ENCODE measurements around the gene NOX3. TPM values are rescaled to one million over a fixed set of nuclear protein-coding genes. Genes with fewer than 3 reads are reported as not detected.
A peak's percentile ranks its signal among the peaks of the same experiment; 100 is the strongest.

NOX3 gene
- total RNA-seq, 1 experiment from 2014 or later = not detected

DNA sequence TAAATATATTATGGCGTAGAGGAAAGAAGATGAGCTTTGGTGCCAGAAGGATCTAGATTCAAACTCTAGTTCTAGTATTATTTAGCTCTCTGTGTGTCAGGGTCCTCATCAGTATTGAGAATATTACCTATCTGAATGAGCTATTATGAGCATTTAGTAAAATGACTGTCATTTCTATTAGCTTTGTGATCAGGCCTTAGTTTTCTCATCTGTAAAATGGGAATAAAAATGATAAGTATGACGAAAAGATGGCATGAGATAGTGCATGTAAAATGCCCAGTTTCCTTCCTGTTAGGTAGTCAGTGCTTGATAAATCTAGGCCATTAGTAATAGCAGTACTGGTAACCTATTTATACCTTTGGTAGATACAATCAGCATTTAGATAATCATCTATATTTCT lies 35.1 kb downstream of the NOX3 start:
- no peaks in the 10 kb centered on the region for H3K36me3 ChIP-seq (ENCODE audit: insufficient read depth, low read length)
- H3K27ac ChIP-seq (ENCODE audit: low read length) = no peak overlapping the region
- no peak for DNase-seq
- no peak overlapping the region for H3K4me2 ChIP-seq (ENCODE audit: low read depth, low read length, poor library complexity, severe bottlenecking)
- H3K27me3 ChIP-seq (ENCODE audit: low read length) = no peaks in the 10 kb centered on the region
- no peaks in the 10 kb centered on the region for H3K79me2 ChIP-seq (ENCODE audit: low read length)
- H3K4me1 ChIP-seq (ENCODE audit: low read length) = peaks cover 34% of the 10 kb centered on the region
- no peaks in the 10 kb centered on the region for H4K20me1 ChIP-seq (ENCODE audit: insufficient read depth, low read depth, low read length)
- H3K9me2 ChIP-seq (replicated peaks; ENCODE audit: insufficient read depth, low read length) = no peaks in the 10 kb centered on the region
- H3K4me3 ChIP-seq (ENCODE audit: low read length) = no peak overlapping the region
- no peaks in the 10 kb centered on the region for H3K9me3 ChIP-seq (ENCODE audit: low read length)
- H3K9ac ChIP-seq (ENCODE audit: low read length) = no peak overlapping the region
- no peak overlapping the region for H2AFZ ChIP-seq (ENCODE audit: low read length)

DNA sequence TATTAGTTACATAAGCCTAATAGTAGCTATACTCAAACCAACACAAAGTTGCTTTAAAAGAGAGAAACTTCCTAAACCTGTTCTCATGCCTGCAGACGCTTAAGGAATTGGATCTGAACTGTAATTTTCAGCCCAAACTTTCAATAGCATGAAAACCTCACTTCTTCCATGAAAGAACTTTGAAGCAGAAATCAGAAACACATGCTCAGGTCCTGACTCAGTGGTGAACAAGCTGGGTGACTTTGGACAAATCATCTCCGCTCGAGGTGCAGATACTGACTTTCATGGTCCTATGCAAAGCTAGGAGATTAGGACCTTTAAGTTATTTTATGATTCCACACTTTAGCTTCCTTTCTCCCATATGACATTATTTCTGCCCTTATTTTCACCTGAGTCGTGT lies 36.5 kb downstream of the NOX3 start:
- Histone ChIP-seq H3K27ac (ENCODE audit: low read length) (no peak overlapping the region), H3K27me3 (ENCODE audit: low read length) (no peaks in the 10 kb centered on the region), H3K9me3 (ENCODE audit: low read length) (no peaks in the 10 kb centered on the region), H4K20me1 (ENCODE audit: insufficient read depth, low read depth, low read length) (no peaks in the 10 kb centered on the region), H3K4me2 (ENCODE audit: low read depth, low read length, poor library complexity, severe bottlenecking) (no peak overlapping the region), H3K4me1 (ENCODE audit: low read length) (peaks cover 34% of the 10 kb centered on the region), H3K9me2 (replicated peaks; ENCODE audit: insufficient read depth, low read length) (no peaks in the 10 kb centered on the region), H3K79me2 (ENCODE audit: low read length) (no peaks in the 10 kb centered on the region), H3K4me3 (ENCODE audit: low read length) (no peak overlapping the region), H3K36me3 (ENCODE audit: insufficient read depth, low read length) (no peaks in the 10 kb centered on the region), H2AFZ (ENCODE audit: low read length) (no peak overlapping the region), H3K9ac (ENCODE audit: low read length) (no peak overlapping the region)
- no peak for DNase-seq

DNA sequence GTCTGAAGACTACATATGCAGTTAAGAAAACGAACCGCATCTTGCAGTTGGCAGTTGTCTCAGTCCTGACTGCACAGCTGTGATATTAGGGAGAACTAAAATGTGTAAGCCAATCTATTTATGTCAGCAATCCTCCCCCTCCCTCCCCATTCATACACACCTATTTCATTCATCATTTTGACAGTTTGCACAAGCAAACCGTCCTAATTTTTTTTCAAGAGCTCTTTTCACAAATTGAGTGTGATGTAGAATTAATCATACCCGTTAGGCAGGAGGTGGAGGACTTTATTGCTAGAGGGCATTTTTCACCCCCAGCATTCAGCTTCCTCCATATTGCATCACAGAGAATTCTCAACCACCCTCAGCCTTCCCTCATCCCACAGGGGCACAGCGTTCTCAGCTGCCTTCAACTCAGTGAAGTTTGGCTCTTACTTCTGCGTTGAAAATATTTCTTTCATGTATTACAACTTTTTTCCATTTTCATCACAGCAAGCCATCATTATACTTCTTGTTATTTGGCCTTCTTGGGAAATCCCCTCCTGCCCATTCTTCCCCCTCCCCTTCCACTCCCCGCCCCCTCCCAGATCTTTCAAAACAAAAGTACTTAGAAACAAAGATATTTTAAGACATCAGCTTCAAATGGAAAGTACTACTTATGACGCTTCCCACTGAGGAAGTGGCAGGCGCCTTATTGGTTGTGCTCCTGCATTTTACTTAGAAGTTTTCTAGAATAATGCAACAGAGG lies 37.5 kb downstream of the NOX3 start:
- Histone ChIP-seq H3K9ac (ENCODE audit: low read length) (no peak overlapping the region), H3K4me2 (ENCODE audit: low read depth, low read length, poor library complexity, severe bottlenecking) (no peak overlapping the region), H3K79me2 (ENCODE audit: low read length) (no peaks in the 10 kb centered on the region), H3K4me3 (ENCODE audit: low read length) (no peak overlapping the region), H3K27me3 (ENCODE audit: low read length) (no peaks in the 10 kb centered on the region), H3K27ac (ENCODE audit: low read length) (peak overlapping the region; percentile 19; the same call in 1 of the 2 replicates), H3K4me1 (ENCODE audit: low read length) (peaks cover 34% of the 10 kb centered on the region), H3K9me2 (replicated peaks; ENCODE audit: insufficient read depth, low read length) (no peaks in the 10 kb centered on the region), H3K9me3 (ENCODE audit: low read length) (no peaks in the 10 kb centered on the region), H4K20me1 (ENCODE audit: insufficient read depth, low read depth, low read length) (no peaks in the 10 kb centered on the region), H3K36me3 (ENCODE audit: insufficient read depth, low read length) (no peaks in the 10 kb centered on the region), H2AFZ (ENCODE audit: low read length) (no peak overlapping the region)
- DNase-seq = no peak

DNA sequence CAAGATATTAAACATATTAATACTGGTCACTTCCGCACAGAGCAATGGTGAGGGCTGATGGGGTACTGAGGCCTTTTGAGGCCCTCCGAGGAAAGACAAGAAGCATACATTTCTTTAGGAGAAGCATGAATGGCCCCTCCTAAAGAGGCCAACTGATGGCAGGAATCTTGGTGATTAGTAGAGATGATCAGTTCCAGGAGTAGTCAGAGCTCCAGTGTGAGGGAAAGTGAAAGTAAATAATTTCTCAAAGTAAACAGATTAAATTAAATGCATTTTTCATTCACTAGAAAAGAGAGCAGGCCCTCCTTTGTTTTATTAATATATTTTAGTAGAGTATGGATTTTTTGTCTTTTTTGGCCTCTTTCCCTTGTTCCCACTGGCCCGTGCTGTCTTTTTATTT lies 38.2 kb downstream of the NOX3 start:
- no peaks in the 10 kb centered on the region for H3K9me2 ChIP-seq (replicated peaks; ENCODE audit: insufficient read depth, low read length)
- no peaks in the 10 kb centered on the region for H3K27me3 ChIP-seq (ENCODE audit: low read length)
- H2AFZ ChIP-seq (ENCODE audit: low read length) = no peak overlapping the region
- no peak overlapping the region for H3K27ac ChIP-seq (ENCODE audit: low read length)
- H3K4me3 ChIP-seq (ENCODE audit: low read length) = no peak overlapping the region
- no peaks in the 10 kb centered on the region for H3K79me2 ChIP-seq (ENCODE audit: low read length)
- no peak overlapping the region for H3K4me2 ChIP-seq (ENCODE audit: low read depth, low read length, poor library complexity, severe bottlenecking)
- no peak overlapping the region for H3K9ac ChIP-seq (ENCODE audit: low read length)
- peaks cover 34% of the 10 kb centered on the region for H3K4me1 ChIP-seq (ENCODE audit: low read length)
- no peaks in the 10 kb centered on the region for H4K20me1 ChIP-seq (ENCODE audit: insufficient read depth, low read depth, low read length)
- no peak for DNase-seq
- no peaks in the 10 kb centered on the region for H3K9me3 ChIP-seq (ENCODE audit: low read length)
- H3K36me3 ChIP-seq (ENCODE audit: insufficient read depth, low read length) = no peaks in the 10 kb centered on the region

DNA sequence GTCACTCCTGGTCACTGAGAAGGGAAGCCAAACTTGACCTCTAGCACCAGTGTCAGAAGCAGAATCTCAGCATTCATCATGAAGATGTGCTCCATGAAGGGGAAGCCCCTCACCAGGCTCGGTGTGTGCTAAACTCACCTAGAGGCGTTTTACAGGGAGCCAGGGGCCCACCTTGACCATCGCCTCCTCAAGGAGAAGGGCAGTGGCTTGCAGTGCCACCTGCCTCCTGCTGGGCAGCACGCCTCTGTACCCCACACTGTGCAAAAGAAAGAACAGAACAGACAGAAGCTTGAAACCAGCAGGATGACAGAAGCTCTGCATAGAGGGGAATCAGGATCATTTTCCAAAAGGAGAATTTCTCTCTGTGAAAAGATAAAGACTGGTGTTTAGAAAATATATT lies 39.7 kb downstream of the NOX3 start:
- Histone ChIP-seq H3K4me1 (ENCODE audit: low read length) (peaks cover 26% of the 10 kb centered on the region), H3K27ac (ENCODE audit: low read length) (no peak overlapping the region), H3K4me3 (ENCODE audit: low read length) (no peak overlapping the region), H3K36me3 (ENCODE audit: insufficient read depth, low read length) (no peaks in the 10 kb centered on the region), H3K27me3 (ENCODE audit: low read length) (no peaks in the 10 kb centered on the region), H4K20me1 (ENCODE audit: insufficient read depth, low read depth, low read length) (no peaks in the 10 kb centered on the region), H3K9me3 (ENCODE audit: low read length) (no peaks in the 10 kb centered on the region), H3K9me2 (replicated peaks; ENCODE audit: insufficient read depth, low read length) (no peaks in the 10 kb centered on the region), H3K4me2 (ENCODE audit: low read depth, low read length, poor library complexity, severe bottlenecking) (no peak overlapping the region), H2AFZ (ENCODE audit: low read length) (no peak overlapping the region), H3K79me2 (ENCODE audit: low read length) (no peaks in the 10 kb centered on the region), H3K9ac (ENCODE audit: low read length) (no peak overlapping the region)
- no peak for DNase-seq

DNA sequence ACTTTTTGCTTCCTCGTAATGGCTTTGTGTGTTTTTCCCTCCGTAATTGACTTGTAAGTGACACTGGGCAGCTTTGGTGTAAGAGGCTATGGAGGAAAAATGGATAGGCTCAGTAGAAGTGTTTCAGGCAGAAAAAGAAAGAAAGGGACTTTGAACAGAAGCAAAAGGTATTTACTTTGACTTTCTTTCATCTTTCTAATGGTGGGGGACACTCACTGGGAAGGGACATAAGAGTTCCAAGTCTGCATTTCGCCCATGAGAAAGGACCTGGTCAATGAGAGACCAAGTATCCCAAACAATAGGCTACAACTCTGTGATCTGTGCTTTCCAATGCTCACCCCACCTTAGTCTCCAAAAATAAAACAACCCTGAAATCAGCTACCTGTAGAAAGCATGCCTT lies 41.6 kb downstream of the NOX3 start:
- Histone ChIP-seq H3K4me3 (ENCODE audit: low read length) (no peak overlapping the region), H3K79me2 (ENCODE audit: low read length) (no peaks in the 10 kb centered on the region), H3K9ac (ENCODE audit: low read length) (no peak overlapping the region), H3K36me3 (ENCODE audit: insufficient read depth, low read length) (no peaks in the 10 kb centered on the region), H3K4me1 (ENCODE audit: low read length) (peaks cover 14% of the 10 kb centered on the region), H3K9me3 (ENCODE audit: low read length) (no peaks in the 10 kb centered on the region), H3K27me3 (ENCODE audit: low read length) (no peaks in the 10 kb centered on the region), H3K9me2 (replicated peaks; ENCODE audit: insufficient read depth, low read length) (no peaks in the 10 kb centered on the region), H3K27ac (ENCODE audit: low read length) (no peak overlapping the region), H3K4me2 (ENCODE audit: low read depth, low read length, poor library complexity, severe bottlenecking) (no peak overlapping the region), H2AFZ (ENCODE audit: low read length) (no peak overlapping the region), H4K20me1 (ENCODE audit: insufficient read depth, low read depth, low read length) (no peaks in the 10 kb centered on the region)
- DNase-seq = no peak

DNA sequence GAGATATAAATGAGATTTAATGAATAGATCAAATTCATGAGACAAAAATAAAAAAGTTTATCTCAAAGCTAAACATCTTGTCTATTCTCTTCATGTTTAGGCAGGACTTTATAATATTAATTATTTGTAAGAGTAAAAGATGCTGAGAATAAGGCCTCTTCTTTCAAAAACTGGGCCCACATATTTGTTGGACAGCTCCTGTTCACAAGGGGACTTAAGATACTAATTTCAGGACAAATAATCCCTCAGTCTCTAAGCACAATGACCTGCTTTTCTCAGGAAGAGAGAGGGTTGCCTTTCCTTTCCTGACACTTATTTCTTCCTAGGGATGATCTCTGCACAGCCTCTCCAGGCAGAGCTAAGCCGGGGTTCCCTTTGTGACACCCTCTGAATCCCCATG lies 43.3 kb downstream of the NOX3 start:
- no peak overlapping the region for H3K4me3 ChIP-seq (ENCODE audit: low read length)
- no peak overlapping the region for H3K9ac ChIP-seq (ENCODE audit: low read length)
- H4K20me1 ChIP-seq (ENCODE audit: insufficient read depth, low read depth, low read length) = no peaks in the 10 kb centered on the region
- H3K27ac ChIP-seq (ENCODE audit: low read length) = no peak overlapping the region
- H3K79me2 ChIP-seq (ENCODE audit: low read length) = no peaks in the 10 kb centered on the region
- H3K27me3 ChIP-seq (ENCODE audit: low read length) = no peaks in the 10 kb centered on the region
- H3K9me2 ChIP-seq (replicated peaks; ENCODE audit: insufficient read depth, low read length) = no peaks in the 10 kb centered on the region
- DNase-seq = no peak
- no peak overlapping the region for H3K4me2 ChIP-seq (ENCODE audit: low read depth, low read length, poor library complexity, severe bottlenecking)
- no peaks in the 10 kb centered on the region for H3K9me3 ChIP-seq (ENCODE audit: low read length)
- H3K36me3 ChIP-seq (ENCODE audit: insufficient read depth, low read length) = no peaks in the 10 kb centered on the region
- H2AFZ ChIP-seq (ENCODE audit: low read length) = no peak overlapping the region
- H3K4me1 ChIP-seq (ENCODE audit: low read length) = no peaks in the 10 kb centered on the region

DNA sequence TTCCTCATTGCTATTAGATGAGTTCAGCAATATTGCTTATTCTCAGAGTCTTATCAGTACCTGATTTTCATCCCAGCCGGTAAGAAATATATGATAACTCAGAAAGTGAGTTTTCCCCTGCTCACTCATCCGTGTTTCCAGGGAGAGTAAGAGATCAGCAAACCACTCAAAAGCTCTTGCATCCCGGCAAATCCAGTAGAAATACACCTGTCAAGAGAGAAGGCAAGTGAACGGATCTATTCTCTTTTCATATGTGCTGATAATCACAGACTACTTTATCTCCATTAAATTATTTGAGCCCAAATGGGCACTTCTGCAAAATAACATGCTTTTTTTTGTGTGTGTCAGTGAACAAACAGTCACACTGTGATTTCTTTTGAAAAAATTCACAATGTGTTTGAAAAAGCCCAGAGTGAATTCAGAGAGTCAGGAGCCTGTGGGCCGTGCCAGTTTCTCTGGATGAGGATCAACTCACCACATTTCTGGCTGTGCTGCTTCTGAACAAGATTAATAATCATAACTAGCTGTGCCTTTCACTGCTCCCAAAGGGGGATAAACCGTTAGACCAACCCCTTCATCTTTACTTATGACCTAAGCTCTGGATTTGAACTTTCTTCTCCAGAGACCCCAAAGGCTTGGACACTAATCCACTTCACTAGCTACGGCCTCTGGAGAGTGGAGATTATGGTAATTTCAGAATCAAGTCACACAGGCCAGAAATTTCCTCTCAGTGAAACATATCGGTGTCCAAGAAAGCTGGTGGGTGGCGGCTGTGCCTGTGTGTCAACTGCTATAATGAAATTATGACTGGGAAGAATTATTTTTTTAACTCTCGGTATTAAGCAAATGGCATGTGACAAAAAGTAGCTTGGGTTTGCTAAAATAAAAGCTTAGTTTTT lies 44.2 kb downstream of the NOX3 start:
- Histone ChIP-seq H4K20me1 (ENCODE audit: insufficient read depth, low read depth, low read length) (no peaks in the 10 kb centered on the region), H3K79me2 (ENCODE audit: low read length) (no peaks in the 10 kb centered on the region), H3K27me3 (ENCODE audit: low read length) (no peaks in the 10 kb centered on the region), H3K27ac (ENCODE audit: low read length) (no peak overlapping the region), H3K9ac (ENCODE audit: low read length) (no peak overlapping the region), H3K4me2 (ENCODE audit: low read depth, low read length, poor library complexity, severe bottlenecking) (no peak overlapping the region), H3K4me1 (ENCODE audit: low read length) (no peaks in the 10 kb centered on the region), H2AFZ (ENCODE audit: low read length) (no peak overlapping the region), H3K9me2 (replicated peaks; ENCODE audit: insufficient read depth, low read length) (no peaks in the 10 kb centered on the region), H3K4me3 (ENCODE audit: low read length) (no peak overlapping the region), H3K36me3 (ENCODE audit: insufficient read depth, low read length) (no peaks in the 10 kb centered on the region), H3K9me3 (ENCODE audit: low read length) (no peaks in the 10 kb centered on the region)
- no peak for DNase-seq
